OCI-LY1 (cell line): Measurements from ENCODE around the gene ARHGEF2.

Experiments
- H2AFZ ChIP-seq: fragments of 200-600 bp; sonication (generic), shearing (Covaris generic); 2 replicates; pipeline ENCODE4 v1.6.0; 2014; ENCODE audit warnings: antibody characterized with exemption, mild to moderate bottlenecking, low read length
- H3F3A ChIP-seq: fragments of 200-600 bp; sonication (generic), shearing (Covaris generic); 2 replicates; pipeline ENCODE4 v1.6.0; 2014; ENCODE audit warnings: mild to moderate bottlenecking, antibody characterized with exemption, low read length, moderate library complexity; ENCODE audit not compliant: insufficient read depth
- H3K27ac ChIP-seq: fragments of 200-600 bp; sonication (generic); 2 replicates; pipeline ENCODE4 v1.5.1; 2014; ENCODE audit warnings: low read length, mixed run types, mild to moderate bottlenecking, low read depth; ENCODE audit not compliant: poor library complexity, severe bottlenecking
- H3K27me3 ChIP-seq: fragments of 200-600 bp; sonication (generic); 2 replicates; pipeline ENCODE4 v1.6.0; 2014; ENCODE audit warnings: antibody characterized with exemption, mild to moderate bottlenecking, low read length, moderate library complexity; ENCODE audit not compliant: insufficient read depth
- H3K36me3 ChIP-seq: fragments of 200-600 bp; sonication (generic); 2 replicates; pipeline ENCODE4 v1.6.1; 2014; ENCODE audit warnings: mild to moderate bottlenecking, antibody characterized with exemption, low read length, moderate library complexity, mixed read lengths; ENCODE audit not compliant: insufficient read depth
- H3K4me1 ChIP-seq: fragments of 200-600 bp; sonication (generic); 2 replicates; pipeline ENCODE4 v1.5.1; 2014; ENCODE audit warnings: mild to moderate bottlenecking, low read length, moderate library complexity; ENCODE audit not compliant: insufficient read depth, severe bottlenecking
- H3K4me2 ChIP-seq: fragments of 200-600 bp; sonication (generic), shearing (Covaris generic); 2 replicates; pipeline ENCODE4 v1.6.1; 2014; ENCODE audit warnings: low read length
- H3K4me3 ChIP-seq: fragments of 200-600 bp; sonication (generic); 2 replicates; pipeline ENCODE4 v1.5.1; 2014; ENCODE audit warnings: low read length, low read depth, mild to moderate bottlenecking, mixed read lengths; ENCODE audit not compliant: poor library complexity, severe bottlenecking
- H3K79me2 ChIP-seq: fragments of 200-600 bp; shearing (Covaris generic); 2 replicates; pipeline ENCODE4 v1.6.1; 2016; ENCODE audit warnings: mixed run types, low read length, mixed read lengths; ENCODE audit not compliant: insufficient read depth
- H3K9ac ChIP-seq: fragments of 200-600 bp; sonication (generic), shearing (Covaris generic); 2 replicates; pipeline ENCODE4 v1.6.1; 2014; ENCODE audit warnings: mild to moderate bottlenecking, low read length, mixed read lengths
- H3K9me2 ChIP-seq: fragments of 200-600 bp; sonication (generic), shearing (Covaris generic); 2 replicates; pipeline ENCODE4 v1.6.1; 2014; ENCODE audit warnings: low read depth, mild to moderate bottlenecking, low read length, mixed read lengths
- H3K9me3 ChIP-seq: fragments of 200-600 bp; shearing (Covaris generic); 2 replicates; pipeline ENCODE4 v1.6.1; 2014; ENCODE audit warnings: low read length, mixed read lengths
- H4K20me1 ChIP-seq: fragments of 200-600 bp; sonication (generic), shearing (Covaris generic); 2 replicates; pipeline ENCODE4 v1.6.0; 2016; ENCODE audit warnings: mild to moderate bottlenecking, low read length; ENCODE audit not compliant: insufficient read depth
- EZH2 ChIP-seq: fragments of 200-600 bp; sonication (generic), shearing (Covaris generic); IDR thresholded peaks from 2 replicates; pipeline ENCODE4 v1.8.0; 2017; ENCODE audit warnings: borderline replicate concordance, mixed run types, mild to moderate bottlenecking, antibody characterized with exemption, low read length, moderate library complexity, mixed read lengths
- TF ChIP-seq, protein P1 (sequence below): fragments of 200-600 bp; sonication (generic), shearing (Covaris generic); IDR thresholded peaks from 2 replicates; pipeline ENCODE4 v1.5.1; 2017; ENCODE audit warnings: mild to moderate bottlenecking, antibody characterized with exemption, low read length, moderate library complexity, mixed read lengths

ARHGEF2 gene

DNA sequence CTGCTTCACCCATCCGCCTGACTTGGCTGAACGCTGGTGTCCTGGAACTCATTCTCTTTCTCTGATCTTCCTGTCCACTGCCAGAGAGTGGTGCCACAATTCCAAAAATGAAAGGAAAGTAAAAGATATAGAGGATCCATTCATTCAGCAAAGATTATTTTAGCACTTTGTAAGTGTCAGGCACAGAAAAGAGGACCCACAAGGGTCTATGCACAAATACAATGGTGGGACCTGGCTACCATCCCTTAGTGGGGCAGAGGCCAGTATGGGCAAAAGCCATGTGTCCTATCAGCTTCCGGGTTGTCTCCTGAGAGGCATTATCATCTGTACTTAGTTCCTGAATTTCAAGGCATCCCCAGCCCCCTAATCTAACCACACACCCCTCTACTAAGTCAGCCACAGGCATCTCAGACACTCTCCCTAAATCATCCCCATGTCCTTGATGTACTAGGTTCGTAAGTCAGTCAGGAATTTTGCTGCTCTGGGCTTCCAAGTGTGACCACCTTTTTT lies 23.4 kb upstream of the ARHGEF2 start:
- no peaks in the 10 kb centered on the region for H3K4me1 ChIP-seq
- no peak overlapping the region for H3K9ac ChIP-seq
- no peak overlapping the region for H3K4me3 ChIP-seq
- H4K20me1 ChIP-seq = no peaks in the 10 kb centered on the region
- no peaks in the 10 kb centered on the region for H3K79me2 ChIP-seq
- H3K9me3 ChIP-seq = no peaks in the 10 kb centered on the region
- peaks cover 5% of the 10 kb centered on the region; the same call in 1 of the 2 replicates for H3K27me3 ChIP-seq
- no peak for TF ChIP-seq EZH2
- TF ChIP-seq, protein P1, sequence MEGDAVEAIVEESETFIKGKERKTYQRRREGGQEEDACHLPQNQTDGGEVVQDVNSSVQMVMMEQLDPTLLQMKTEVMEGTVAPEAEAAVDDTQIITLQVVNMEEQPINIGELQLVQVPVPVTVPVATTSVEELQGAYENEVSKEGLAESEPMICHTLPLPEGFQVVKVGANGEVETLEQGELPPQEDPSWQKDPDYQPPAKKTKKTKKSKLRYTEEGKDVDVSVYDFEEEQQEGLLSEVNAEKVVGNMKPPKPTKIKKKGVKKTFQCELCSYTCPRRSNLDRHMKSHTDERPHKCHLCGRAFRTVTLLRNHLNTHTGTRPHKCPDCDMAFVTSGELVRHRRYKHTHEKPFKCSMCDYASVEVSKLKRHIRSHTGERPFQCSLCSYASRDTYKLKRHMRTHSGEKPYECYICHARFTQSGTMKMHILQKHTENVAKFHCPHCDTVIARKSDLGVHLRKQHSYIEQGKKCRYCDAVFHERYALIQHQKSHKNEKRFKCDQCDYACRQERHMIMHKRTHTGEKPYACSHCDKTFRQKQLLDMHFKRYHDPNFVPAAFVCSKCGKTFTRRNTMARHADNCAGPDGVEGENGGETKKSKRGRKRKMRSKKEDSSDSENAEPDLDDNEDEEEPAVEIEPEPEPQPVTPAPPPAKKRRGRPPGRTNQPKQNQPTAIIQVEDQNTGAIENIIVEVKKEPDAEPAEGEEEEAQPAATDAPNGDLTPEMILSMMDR = no peak
- no peak overlapping the region for H3K27ac ChIP-seq
- H3K36me3 ChIP-seq = no peaks in the 10 kb centered on the region
- H3K9me2 ChIP-seq = no peaks in the 10 kb centered on the region
- no peak overlapping the region for H2AFZ ChIP-seq
- no peak overlapping the region for H3K4me2 ChIP-seq
- no peaks in the 10 kb centered on the region for H3F3A ChIP-seq

DNA sequence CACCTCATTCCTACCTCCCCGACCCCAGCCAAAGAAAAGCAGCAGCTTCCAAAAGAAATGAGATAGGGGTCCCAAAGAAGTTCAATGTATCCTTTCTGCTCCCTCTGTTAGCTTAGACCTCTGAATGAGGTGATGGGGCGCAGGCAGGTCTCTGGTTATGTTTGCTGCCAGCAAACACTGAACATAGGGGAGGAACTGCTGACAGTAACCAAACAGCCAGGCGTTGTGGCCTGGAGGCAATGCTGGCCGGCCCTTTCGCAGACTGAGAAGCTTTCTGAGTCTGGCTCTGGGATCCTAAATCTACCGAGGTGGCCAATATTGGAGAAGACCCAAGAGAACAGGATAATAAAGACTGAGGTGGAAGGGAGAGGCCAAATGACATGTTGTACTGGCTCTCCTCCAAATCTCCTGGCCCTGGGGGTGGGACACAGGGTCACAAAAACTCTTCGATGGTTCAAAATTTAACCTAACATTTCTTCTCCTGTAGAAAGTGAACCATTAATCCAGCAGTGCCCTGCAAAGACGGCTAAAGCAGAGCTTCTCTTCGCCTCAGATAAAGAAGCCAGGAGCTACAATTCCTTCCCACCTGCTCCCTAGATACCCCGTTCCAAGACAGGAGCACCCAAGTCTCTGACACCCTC lies 22.8 kb upstream of the ARHGEF2 start:
- Histone ChIP-seq H3F3A (no peaks in the 10 kb centered on the region), H3K79me2 (no peaks in the 10 kb centered on the region), H3K9me3 (no peaks in the 10 kb centered on the region), H3K27ac (no peak overlapping the region), H2AFZ (no peak overlapping the region), H3K9me2 (no peaks in the 10 kb centered on the region), H4K20me1 (no peaks in the 10 kb centered on the region), H3K4me3 (no peak overlapping the region), H3K4me2 (no peak overlapping the region), H3K27me3 (peaks cover 5% of the 10 kb centered on the region; the same call in 1 of the 2 replicates), H3K9ac (no peak overlapping the region), H3K4me1 (no peaks in the 10 kb centered on the region), H3K36me3 (no peaks in the 10 kb centered on the region)
- no peak for TF ChIP-seq EZH2
- TF ChIP-seq, protein P1 = no peak

DNA sequence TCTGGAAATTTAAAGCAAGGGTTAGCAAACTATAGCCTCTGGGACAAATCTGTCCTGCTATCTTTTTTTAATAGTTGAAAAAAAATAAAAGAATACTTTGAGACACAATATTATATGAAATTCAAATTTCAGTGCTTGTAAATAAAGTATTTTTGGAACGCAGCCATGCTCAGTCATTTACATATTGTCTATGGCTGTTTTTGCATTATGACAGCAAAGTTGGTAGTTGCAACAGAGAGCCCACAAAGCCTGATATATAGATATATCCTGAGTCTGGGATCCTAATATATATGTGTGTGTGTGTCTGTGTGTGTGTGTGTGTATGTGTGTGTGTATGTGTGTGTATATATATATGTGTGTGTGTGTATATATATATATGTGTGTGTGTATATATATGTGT lies 21.6 kb upstream of the ARHGEF2 start:
- H3K27me3 ChIP-seq = peaks cover 5% of the 10 kb centered on the region; the same call in 1 of the 2 replicates
- H3K9ac ChIP-seq = no peak overlapping the region
- no peaks in the 10 kb centered on the region for H3K36me3 ChIP-seq
- no peak overlapping the region for H3K4me3 ChIP-seq
- no peaks in the 10 kb centered on the region for H3K9me2 ChIP-seq
- no peaks in the 10 kb centered on the region for H3F3A ChIP-seq
- no peak overlapping the region for H2AFZ ChIP-seq
- no peaks in the 10 kb centered on the region for H3K4me1 ChIP-seq
- H3K27ac ChIP-seq = no peak overlapping the region
- no peaks in the 10 kb centered on the region for H4K20me1 ChIP-seq
- no peaks in the 10 kb centered on the region for H3K9me3 ChIP-seq
- TF ChIP-seq, protein P1 = no peak
- no peak for TF ChIP-seq EZH2
- no peaks in the 10 kb centered on the region for H3K79me2 ChIP-seq
- no peak overlapping the region for H3K4me2 ChIP-seq
